ENCODE measurements around the gene KIAA1217. TPM values are rescaled to one million over a fixed set of nuclear protein-coding genes. Genes with fewer than 3 reads are reported as not detected.

KIAA1217 gene
- total and polyA plus RNA-seq, 7 experiments from 2014 or later, result 0.03 to 2.1 (median 0.15) TPM; not detected in 4

DNA sequence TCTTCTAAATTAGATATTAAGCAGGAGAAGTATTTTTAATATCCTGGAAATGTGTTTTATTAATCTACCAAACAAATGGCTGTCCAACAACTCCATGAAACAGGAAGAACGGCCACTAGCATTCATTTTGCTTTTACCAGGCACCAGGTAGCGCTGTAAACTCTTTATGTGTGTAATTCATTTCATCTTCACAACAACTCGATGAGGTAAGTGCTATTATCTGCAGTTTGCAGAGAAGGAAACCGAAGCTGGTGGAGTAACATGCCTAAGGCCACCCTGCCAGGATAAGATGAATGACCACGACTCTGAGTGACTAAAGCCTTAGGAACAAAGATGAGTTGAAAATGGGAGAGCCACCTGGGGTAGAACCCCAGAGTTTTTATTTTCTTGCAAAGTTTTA lies 101.2 kb downstream of the KIAA1217 start:
- H3K36me3 Mint-ChIP-seq, result no peaks in the 10 kb centered on the region
- no peak overlapping the region for H3K4me3 Mint-ChIP-seq
- H3K27me3 ChIP-seq (ENCODE audit: control insufficient read depth in 2 of 2, insufficient read depth in 2 of 2, low read length in 2 of 2), result no peaks in the 10 kb centered on the region
- ChIA-PET CTCF (no interaction called here), POLR2A (no interaction called here)
- DNase-seq, result no peak
- H3K36me3 ChIP-seq (ENCODE audit: control insufficient read depth in 2 of 3, insufficient read depth in 3 of 3, low read length in 3 of 3), result no peaks in the 10 kb centered on the region
- no peaks in the 10 kb centered on the region for H3K4me1 ChIP-seq (ENCODE audit: control insufficient read depth in 2 of 2, insufficient read depth in 2 of 2, low read length in 2 of 2)
- H3K9me3 ChIP-seq (ENCODE audit: control insufficient read depth in 2 of 3, low read length in 3 of 3), result no peaks in the 10 kb centered on the region
- H3K9me3 Mint-ChIP-seq, result peaks cover 0 to 5% (median 2%) of the 10 kb centered on the region in 11 donors
- ATAC-seq, result no peak
- no peak overlapping the region for H3K4me3 ChIP-seq (ENCODE audit: low read length)
- H3K4me1 Mint-ChIP-seq, result no peaks in the 10 kb centered on the region
- no peak overlapping the region for H3K27ac Mint-ChIP-seq
- H3K27me3 Mint-ChIP-seq, result peaks cover 0 to 7% (median 4%) of the 10 kb centered on the region in 5 donors
- no peak overlapping the region for H3K27ac ChIP-seq (ENCODE audit: low read depth, low read length)
- intact Hi-C loops (cut with micrococcal nuclease), result no loop called here

- H3K36me3 ChIP-seq (ENCODE audit: control insufficient read depth in 2 of 3, insufficient read depth in 3 of 3, low read length in 3 of 3), result no peaks in the 10 kb centered on the region
- H3K27ac Mint-ChIP-seq, result no peak overlapping the region
- no peaks in the 10 kb centered on the region for H3K27me3 ChIP-seq (ENCODE audit: control insufficient read depth in 2 of 2, insufficient read depth in 2 of 2, low read length in 2 of 2)
- no peaks in the 10 kb centered on the region for H3K4me1 Mint-ChIP-seq
- H3K36me3 Mint-ChIP-seq, result no peaks in the 10 kb centered on the region
- no peak overlapping the region for H3K4me3 Mint-ChIP-seq
- no peaks in the 10 kb centered on the region for H3K9me3 ChIP-seq (ENCODE audit: control insufficient read depth in 2 of 3, low read length in 3 of 3)
- H3K4me1 ChIP-seq (ENCODE audit: control insufficient read depth in 2 of 2, insufficient read depth in 2 of 2, low read length in 2 of 2), result no peaks in the 10 kb centered on the region
- CTCF ChIA-PET, result no interaction called here
- peaks cover 0 to 7% (median 2%) of the 10 kb centered on the region in 11 donors for H3K9me3 Mint-ChIP-seq
- ATAC-seq (no peak), DNase-seq (no peak)
- POLR2A ChIA-PET, result no interaction called here
- peaks cover 0 to 4% (median under 1%) of the 10 kb centered on the region in 5 donors for H3K27me3 Mint-ChIP-seq
- no peak overlapping the region for H3K4me3 ChIP-seq (ENCODE audit: low read length)
- intact Hi-C loops (cut with micrococcal nuclease), result no loop called here
- no peak overlapping the region for H3K27ac ChIP-seq (ENCODE audit: low read depth, low read length)
Observed at GRCh38 chr10:24311888-24312287, 103.0 kb downstream of the KIAA1217 start.

DNA sequence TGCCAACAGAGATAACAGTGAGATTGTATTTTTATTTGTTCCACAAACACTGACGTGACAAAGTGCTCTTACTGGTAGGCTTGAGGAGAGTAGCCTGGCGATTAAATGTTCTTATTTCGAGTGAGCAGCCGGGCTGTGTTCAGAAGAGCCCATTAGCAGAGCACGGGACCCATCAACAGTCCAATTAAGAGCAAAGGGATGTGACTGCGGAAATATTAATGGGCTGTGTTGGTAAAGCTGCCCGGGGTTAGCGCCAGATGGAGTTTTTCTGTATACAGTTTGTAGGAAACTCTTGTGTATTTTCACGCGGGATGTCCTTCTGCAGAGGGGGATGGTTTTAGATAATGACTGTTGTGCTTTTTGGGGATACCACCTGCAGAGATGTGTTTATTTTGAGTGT lies 104.3 kb downstream of the KIAA1217 start:
- H3K4me3 ChIP-seq (ENCODE audit: low read length), result no peak overlapping the region
- H3K36me3 Mint-ChIP-seq, result no peaks in the 10 kb centered on the region
- H3K4me3 Mint-ChIP-seq, result no peak overlapping the region
- no peaks in the 10 kb centered on the region for H3K27me3 ChIP-seq (ENCODE audit: control insufficient read depth in 2 of 2, insufficient read depth in 2 of 2, low read length in 2 of 2)
- H3K9me3 Mint-ChIP-seq, result peaks cover 0 to 7% (median 2%) of the 10 kb centered on the region in 11 donors
- ChIA-PET POLR2A (no interaction called here), CTCF (no interaction called here)
- H3K4me1 ChIP-seq (ENCODE audit: control insufficient read depth in 2 of 2, insufficient read depth in 2 of 2, low read length in 2 of 2), result no peaks in the 10 kb centered on the region
- H3K9me3 ChIP-seq (ENCODE audit: control insufficient read depth in 2 of 3, low read length in 3 of 3), result no peaks in the 10 kb centered on the region
- ATAC-seq (no peak), DNase-seq (no peak)
- intact Hi-C loops (cut with micrococcal nuclease), result no loop called here
- no peaks in the 10 kb centered on the region for H3K4me1 Mint-ChIP-seq
- H3K27me3 Mint-ChIP-seq, result peaks cover 0 to 9% (median 5%) of the 10 kb centered on the region in 5 donors
- H3K36me3 ChIP-seq (ENCODE audit: control insufficient read depth in 2 of 3, insufficient read depth in 3 of 3, low read length in 3 of 3), result no peaks in the 10 kb centered on the region
- H3K27ac Mint-ChIP-seq, result no peak overlapping the region
- H3K27ac ChIP-seq (ENCODE audit: low read depth, low read length), result no peak overlapping the region

GRCh38 chr10:24315211-24315610 lies 106.3 kb downstream of the KIAA1217 start:
- ChIA-PET POLR2A (no interaction called here), CTCF (no interaction called here)
- no peaks in the 10 kb centered on the region for H3K36me3 ChIP-seq (ENCODE audit: control insufficient read depth in 2 of 3, insufficient read depth in 3 of 3, low read length in 3 of 3)
- no peaks in the 10 kb centered on the region for H3K9me3 ChIP-seq (ENCODE audit: control insufficient read depth in 2 of 3, low read length in 3 of 3)
- Mint-ChIP-seq H3K4me1 (no peaks in the 10 kb centered on the region), H3K4me3 (no peak overlapping the region), H3K36me3 (no peaks in the 10 kb centered on the region), H3K27ac (no peak overlapping the region), H3K9me3 (peaks cover 0 to 7% (median 1%) of the 10 kb centered on the region in 11 donors), H3K27me3 (peaks cover 0 to 12% (median 9%) of the 10 kb centered on the region in 5 donors)
- no peaks in the 10 kb centered on the region for H3K27me3 ChIP-seq (ENCODE audit: control insufficient read depth in 2 of 2, insufficient read depth in 2 of 2, low read length in 2 of 2)
- intact Hi-C loops (cut with micrococcal nuclease), result no loop called here
- no peak overlapping the region for H3K4me3 ChIP-seq (ENCODE audit: low read length)
- no peaks in the 10 kb centered on the region for H3K4me1 ChIP-seq (ENCODE audit: control insufficient read depth in 2 of 2, insufficient read depth in 2 of 2, low read length in 2 of 2)
- no peak overlapping the region for H3K27ac ChIP-seq (ENCODE audit: low read depth, low read length)
- DNase-seq (no peak), ATAC-seq (no peak)

GRCh38 chr10:24318517-24318916 lies 109.6 kb downstream of the KIAA1217 start:
- ChIA-PET CTCF (interaction anchor here (0.7 kb wide), 1 partner anchor 173 kb away, joined by 3 read pairs; no protein-coding TSS in a partner anchor), POLR2A (no interaction called here)
- no peak for ATAC-seq
- H3K27ac ChIP-seq (ENCODE audit: low read depth, low read length), result no peak overlapping the region
- no peak for DNase-seq
- Mint-ChIP-seq H3K27ac (no peak overlapping the region), H3K4me3 (no peak overlapping the region), H3K4me1 (no peaks in the 10 kb centered on the region), H3K9me3 (peaks cover 0 to 5% (median 0%) of the 10 kb centered on the region in 11 donors), H3K36me3 (no peaks in the 10 kb centered on the region), H3K27me3 (peaks cover 0 to 12% (median 9%) of the 10 kb centered on the region in 5 donors)
- H3K4me1 ChIP-seq (ENCODE audit: control insufficient read depth in 2 of 2, insufficient read depth in 2 of 2, low read length in 2 of 2), result no peaks in the 10 kb centered on the region
- no peak overlapping the region for H3K4me3 ChIP-seq (ENCODE audit: low read length)
- no peaks in the 10 kb centered on the region for H3K27me3 ChIP-seq (ENCODE audit: control insufficient read depth in 2 of 2, insufficient read depth in 2 of 2, low read length in 2 of 2)
- H3K9me3 ChIP-seq (ENCODE audit: control insufficient read depth in 2 of 3, low read length in 3 of 3), result no peaks in the 10 kb centered on the region
- intact Hi-C loops (cut with micrococcal nuclease), result no loop called here
- H3K36me3 ChIP-seq (ENCODE audit: control insufficient read depth in 2 of 3, insufficient read depth in 3 of 3, low read length in 3 of 3), result no peaks in the 10 kb centered on the region

DNA sequence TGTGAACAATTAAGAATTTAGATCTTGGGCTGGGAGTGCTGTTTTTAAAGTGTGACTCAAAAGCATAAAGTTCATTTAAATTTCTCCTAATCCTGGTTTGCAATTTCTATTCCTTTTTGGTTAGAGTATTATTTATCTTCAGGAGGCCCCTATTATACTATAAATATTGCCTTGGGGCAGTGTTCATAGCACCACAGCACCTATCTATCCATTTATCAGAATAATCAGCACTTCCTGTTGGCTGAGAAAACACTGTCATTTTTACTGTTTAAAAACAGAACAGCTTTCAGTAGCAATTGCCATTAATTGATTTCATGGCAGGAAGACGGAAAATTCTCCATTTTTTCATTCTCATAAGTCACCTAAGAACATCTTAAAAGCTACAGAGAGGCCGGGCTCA lies 111.4 kb downstream of the KIAA1217 start:
- no peak overlapping the region for H3K27ac ChIP-seq (ENCODE audit: low read depth, low read length)
- intact Hi-C loops (cut with micrococcal nuclease), result no loop called here
- no peaks in the 10 kb centered on the region for H3K36me3 Mint-ChIP-seq
- no peaks in the 10 kb centered on the region for H3K9me3 ChIP-seq (ENCODE audit: control insufficient read depth in 2 of 3, low read length in 3 of 3)
- no peaks in the 10 kb centered on the region for H3K4me1 ChIP-seq (ENCODE audit: control insufficient read depth in 2 of 2, insufficient read depth in 2 of 2, low read length in 2 of 2)
- ChIA-PET POLR2A (no interaction called here), CTCF (no interaction called here)
- H3K9me3 Mint-ChIP-seq, result peaks cover 0 to 5% (median 0%) of the 10 kb centered on the region in 11 donors
- ATAC-seq, result no peak
- H3K27me3 Mint-ChIP-seq, result peaks cover 0 to 12% (median 9%) of the 10 kb centered on the region in 5 donors
- H3K4me3 ChIP-seq (ENCODE audit: low read length), result no peak overlapping the region
- DNase-seq, result no peak
- no peak overlapping the region for H3K4me3 Mint-ChIP-seq
- no peak overlapping the region for H3K27ac Mint-ChIP-seq
- no peaks in the 10 kb centered on the region for H3K27me3 ChIP-seq (ENCODE audit: control insufficient read depth in 2 of 2, insufficient read depth in 2 of 2, low read length in 2 of 2)
- no peaks in the 10 kb centered on the region for H3K4me1 Mint-ChIP-seq
- no peaks in the 10 kb centered on the region for H3K36me3 ChIP-seq (ENCODE audit: control insufficient read depth in 2 of 3, insufficient read depth in 3 of 3, low read length in 3 of 3)

- H3K36me3 ChIP-seq (ENCODE audit: control insufficient read depth in 2 of 3, insufficient read depth in 3 of 3, low read length in 3 of 3), result no peaks in the 10 kb centered on the region
- peaks cover 0 to 21% (median 4%) of the 10 kb centered on the region in 11 donors for H3K9me3 Mint-ChIP-seq
- H3K27ac Mint-ChIP-seq, result no peak overlapping the region
- no peak overlapping the region for H3K4me3 Mint-ChIP-seq
- H3K27me3 ChIP-seq (ENCODE audit: control insufficient read depth in 2 of 2, insufficient read depth in 2 of 2, low read length in 2 of 2), result no peaks in the 10 kb centered on the region
- H3K4me3 ChIP-seq (ENCODE audit: low read length), result no peak overlapping the region
- ChIA-PET CTCF (no interaction called here), POLR2A (no interaction called here)
- H3K27ac ChIP-seq (ENCODE audit: low read depth, low read length), result no peak overlapping the region
- DNase-seq, result no peak
- H3K4me1 ChIP-seq (ENCODE audit: control insufficient read depth in 2 of 2, insufficient read depth in 2 of 2, low read length in 2 of 2), result no peaks in the 10 kb centered on the region
- peaks cover 0 to 5% (median 0%) of the 10 kb centered on the region in 5 donors for H3K36me3 Mint-ChIP-seq
- intact Hi-C loops (cut with micrococcal nuclease), result no loop called here
- peaks cover 0 to 3% (median 0%) of the 10 kb centered on the region in 5 donors for H3K27me3 Mint-ChIP-seq
- no peak for ATAC-seq
- peaks cover 0 to 11% (median 0%) of the 10 kb centered on the region in 3 experiments for H3K9me3 ChIP-seq (ENCODE audit: control insufficient read depth in 2 of 3, low read length in 3 of 3)
- H3K4me1 Mint-ChIP-seq, result no peaks in the 10 kb centered on the region
Observed at GRCh38 chr10:24324651-24325050, 115.7 kb downstream of the KIAA1217 start.
